HL-60 (cell line): Measurements from ENCODE around the gene CHRNE.
"Not testable (repeated sequence)": the region's sequence is repeated elsewhere in the genome, so short reads cannot be mapped to it uniquely, and the experiment has no call there.

Experiments used
- DNase-seq, 2 experiments: peaks; one replicate each; pipeline ENCODE4 v3.0.0-alpha.2; 2010 to 2020; ENCODE audit warnings: low read depth in 1 of 2, low spot score in 1 of 2
- H3K27ac ChIP-seq: fragments of 250-450 bp; sonication (Bioruptor Pico); replicated peaks from 2 replicates; pipeline ENCODE4 v1.5.1; 2020; ENCODE audit warnings: mild to moderate bottlenecking, moderate library complexity
- H3K27me3 ChIP-seq: fragments of 250-450 bp; sonication (Bioruptor Pico); 2 replicates; pipeline ENCODE4 v1.5.1; 2021; ENCODE audit warnings: mild to moderate bottlenecking, moderate library complexity; ENCODE audit not compliant: insufficient read depth, poor library complexity, severe bottlenecking
- H3K4me3 ChIP-seq: replicated peaks from 2 replicates; pipeline ENCODE4 v1.5.1; 2011; ENCODE audit warnings: mild to moderate bottlenecking, control low read depth, low read length; ENCODE audit not compliant: insufficient read depth
- CTCF ChIP-seq: IDR thresholded peaks from one replicate; pipeline ENCODE4 v1.5.1; 2011; ENCODE audit warnings: low read length, control low read depth, inconsistent platforms; ENCODE audit not compliant: insufficient read depth
- GABPA ChIP-seq: IDR thresholded peaks from 2 replicates; pipeline ENCODE4 v1.6.1; 2012; ENCODE audit warnings: low read depth
- POLR2AphosphoS5 ChIP-seq: IDR thresholded peaks from 2 replicates; pipeline ENCODE4 v1.6.1; 2012; ENCODE audit warnings: low read depth
- REST ChIP-seq: IDR thresholded peaks from 2 replicates; pipeline ENCODE4 v1.6.1; 2012; ENCODE audit warnings: low read depth; ENCODE audit not compliant: insufficient replicate concordance
- SPI1 ChIP-seq: IDR thresholded peaks from 2 replicates; pipeline ENCODE4 v1.6.1; 2012; ENCODE audit warnings: low read depth, mild to moderate bottlenecking, borderline replicate concordance

Gene CHRNE

DNA sequence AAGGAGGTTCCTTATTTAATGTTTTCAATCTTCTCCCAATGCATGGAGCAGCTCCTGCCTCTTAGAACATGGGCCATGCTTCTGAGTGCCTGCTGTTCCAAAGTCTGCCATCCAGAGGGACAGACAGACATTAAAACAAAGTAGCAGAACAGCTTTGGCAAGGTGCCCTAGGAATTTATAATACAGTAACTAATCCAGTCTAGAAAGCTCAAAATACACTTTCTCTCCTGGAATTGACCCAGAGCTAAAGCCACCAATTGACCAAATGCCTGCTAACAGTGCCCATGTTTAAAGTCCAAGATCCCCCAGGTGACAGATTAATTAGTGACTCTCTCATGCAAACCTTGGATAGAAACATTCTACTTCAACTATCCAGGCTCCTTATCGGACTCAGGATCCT lies 11.1 kb upstream of the CHRNE start:
- Histone ChIP-seq H3K27ac (no peak overlapping the region), H3K4me3 (no peak overlapping the region), H3K27me3 (no peaks in the 10 kb centered on the region)
- DNase-seq, result no peak
- TF ChIP-seq POLR2AphosphoS5 (no peak), REST (no peak), CTCF (no peak)

GRCh38 chr17:4908711-4909496 lies 6.0 kb upstream of the CHRNE start:
- DNase-seq, result peak; percentile 50 to 85
- Histone ChIP-seq H3K4me3 (no peak overlapping the region), H3K27ac (no peak overlapping the region), H3K27me3 (no peaks in the 10 kb centered on the region)
- TF ChIP-seq REST, result no peak
- TF ChIP-seq CTCF, result peak; percentile 54

- DNase-seq, result no peak
- Histone ChIP-seq H3K4me3 (no peak overlapping the region), H3K27me3 (no peaks in the 10 kb centered on the region), H3K27ac (no peak overlapping the region)
- no peak for TF ChIP-seq POLR2AphosphoS5
- no peak for TF ChIP-seq CTCF
- no peak for TF ChIP-seq GABPA
- no peak for TF ChIP-seq SPI1
- no peak for TF ChIP-seq REST
Measured at GRCh38 chr17:4908301-4908700, 5.4 kb upstream of the CHRNE start.

- not testable (repeated sequence) for H3K4me3 ChIP-seq, H3K27me3 ChIP-seq, DNase-seq, H3K27ac ChIP-seq
Measured at GRCh38 chr17:4906642-4907041, 3.7 kb upstream of the CHRNE start.
